K562 (cell line): ENCODE measurements around the gene SCLT1. TPM values are rescaled to one million over a fixed set of nuclear protein-coding genes. Genes with fewer than 3 reads are reported as not detected.
A peak's percentile ranks its signal among the peaks of the same experiment; 100 is the strongest.

Experiments used
- ATAC-seq: fragments of 200-7000 bp; cut with Tn5 transposase; 3 replicates; pipeline ENCODE4 v1.9.1; 2020; ENCODE audit warnings: moderate library complexity
- BruUV-seq: library from RNA; stranded (reverse); fragments of 400-500 nt; replicated peaks from 2 replicates; lab custom pipeline; 2021; lab: Mats Ljungman, UMichigan
- CTCF ChIA-PET: fragments of 300-600 bp; formaldehyde crosslinking; extraction: SDS; loops from one replicate; lab custom pipeline; 2021; ENCODE audit warnings: low intra/inter-chr PET ratio; lab: Yijun Ruan, JAX
- POLR2A ChIA-PET: fragments of 300-600, 350-650 bp; sonication (Branson Sonifier 250); formaldehyde crosslinking; extraction: SDS; loops from one replicate; lab custom pipeline; 2021; ENCODE audit warnings: antibody characterized with exemption, inconsistent platforms; lab: Yijun Ruan, JAX
- DNase-seq, 4 experiments: peaks; one replicate each; pipeline versions ENCODE4 v3.0.0 to v3.0.0-alpha.2; 2011 to 2018; ENCODE audit warnings: low spot score in 3 of 4, mixed read lengths in 3 of 4; ENCODE audit errors: extremely low read depth in 1 of 4
- FAIRE-seq: peaks from 2 replicates; lab custom pipeline; 2011; peaks lifted over from hg19 to GRCh38; lab: Jason Lieb, UNC
- H2AFZ ChIP-seq: 2 replicates; pipeline ENCODE4 v1.6.0; 2011; ENCODE audit warnings: low read depth, low read length, control low read depth, inconsistent platforms
- H3K27ac ChIP-seq: fragments of 200-600 bp; 3 replicates; pipeline ENCODE4 v1.8.0; 2011; ENCODE audit warnings: low read depth, mild to moderate bottlenecking, control low read depth, inconsistent platforms, low read length, moderate library complexity, mixed read lengths; ENCODE audit errors: extremely low read depth
- H3K27me3 ChIP-seq, 2 experiments: fragments of 300-600 bp in 1 of 2; 2 replicates in 1 of 2; 3 replicates in 1 of 2; pipeline versions ENCODE4 v1.6.0 to v1.8.0; 2011; ENCODE audit warnings: inconsistent platforms in 2 of 2, low read length in 2 of 2, mild to moderate bottlenecking in 1 of 2, mixed read lengths in 1 of 2, moderate library complexity in 1 of 2; ENCODE audit not compliant: control insufficient read depth in 2 of 2, insufficient read depth in 2 of 2
- H3K36me3 ChIP-seq: fragments of 300-600 bp; 3 replicates; pipeline ENCODE4 v1.8.0; 2011; ENCODE audit warnings: mild to moderate bottlenecking, low read length, inconsistent platforms; ENCODE audit not compliant: control insufficient read depth, insufficient read depth
- H3K4me1 ChIP-seq, 2 experiments: fragments of 200-600 bp in 1 of 2; replicated peaks in 1 of 2; 2 replicates in 1 of 2; 3 replicates in 1 of 2; pipeline versions ENCODE4 v1.5.1 to v1.8.0; 2011; ENCODE audit warnings: inconsistent platforms in 2 of 2, low read length in 2 of 2, mild to moderate bottlenecking in 1 of 2, mixed read lengths in 1 of 2, moderate library complexity in 1 of 2; ENCODE audit not compliant: control insufficient read depth in 2 of 2, insufficient read depth in 2 of 2
- H3K4me2 ChIP-seq: 2 replicates; pipeline ENCODE4 v1.6.1; 2011; ENCODE audit warnings: low read length, control low read depth, inconsistent platforms, mixed read lengths; ENCODE audit not compliant: insufficient read depth
- H3K4me3 ChIP-seq: fragments of 200-600 bp; sonication (generic), shearing (Covaris generic); 2 replicates; pipeline ENCODE4 v1.5.1; 2016; ENCODE audit warnings: control low read depth, inconsistent platforms
- H3K79me2 ChIP-seq: fragments of 200-600 bp; 3 replicates; pipeline ENCODE4 v1.8.0; 2011; ENCODE audit warnings: low read length, inconsistent platforms; ENCODE audit not compliant: control insufficient read depth, insufficient read depth
- H3K9ac ChIP-seq, 2 experiments: 2 replicates each; pipeline versions ENCODE4 v1.6.0 to v1.6.1; 2011; ENCODE audit warnings: low read depth in 2 of 2, low read length in 2 of 2, control low read depth in 1 of 2, inconsistent platforms in 1 of 2, mild to moderate bottlenecking in 1 of 2, mixed read lengths in 1 of 2; ENCODE audit not compliant: insufficient read depth in 1 of 2
- H3K9me1 ChIP-seq: one replicate; pipeline ENCODE4 v1.6.0; 2011; ENCODE audit warnings: inconsistent platforms, mild to moderate bottlenecking, low read length, moderate library complexity; ENCODE audit not compliant: control insufficient read depth, insufficient read depth
- H3K9me3 ChIP-seq: replicated peaks from 2 replicates; pipeline ENCODE4 v1.5.1; 2011; ENCODE audit warnings: low read depth, low read length, inconsistent platforms; ENCODE audit not compliant: control insufficient read depth, insufficient read depth
- H4K20me1 ChIP-seq: replicated peaks from 2 replicates; pipeline ENCODE4 v1.6.1; 2011; ENCODE audit warnings: low read length, inconsistent platforms, mixed read lengths; ENCODE audit not compliant: control insufficient read depth, insufficient read depth
- ARNT ChIP-seq, 2 experiments: fragments of 450-650 bp; IDR thresholded peaks; 2 replicates each; pipeline ENCODE4 v1.6.1; 2016; ENCODE audit warnings: mild to moderate bottlenecking in 1 of 2
- BCOR ChIP-seq: fragments of 450-650 bp; IDR thresholded peaks from 2 replicates; pipeline ENCODE4 v1.6.1; 2016
- C11orf30 ChIP-seq: fragments of 450-650 bp; IDR thresholded peaks from 2 replicates; pipeline ENCODE4 v1.6.1; 2016; ENCODE audit warnings: low read depth, mild to moderate bottlenecking
- GABPA ChIP-seq: fragments of 200-800 bp; sonication (Bioruptor generic); conservative IDR thresholded peaks from 2 replicates; pipeline ENCODE4 v1.6.1; 2016; ENCODE audit warnings: low read depth, missing genetic modification characterization, missing compliant biosample characterization
- HMG20B ChIP-seq: fragments of 250-450 bp; sonication (Bioruptor Pico); IDR thresholded peaks from 2 replicates; pipeline ENCODE4 v1.5.0; 2021; ENCODE audit warnings: mild to moderate bottlenecking
- KDM1A ChIP-seq, 2 experiments: fragments of 450-650 bp; IDR thresholded peaks; 2 replicates each; pipeline ENCODE4 v1.6.1; 2016; ENCODE audit warnings: mild to moderate bottlenecking in 2 of 2
- KLF1 ChIP-seq: fragments of 450-650 bp; IDR thresholded peaks from 2 replicates; pipeline ENCODE4 v1.6.1; 2016; ENCODE audit warnings: missing genetic modification characterization, missing compliant biosample characterization
- MAFF ChIP-seq: IDR thresholded peaks from 2 replicates; pipeline ENCODE4 v1.6.1; 2012; ENCODE audit warnings: low read length, improper control_type of control experiment
- MAFG ChIP-seq: fragments of 450-650 bp; conservative IDR thresholded peaks from 2 replicates; pipeline ENCODE4 v1.6.1; 2016; ENCODE audit warnings: missing genetic modification characterization, missing compliant biosample characterization
- NEUROD1 ChIP-seq: fragments of 150-350 bp; IDR thresholded peaks from 2 replicates; pipeline ENCODE4 v1.6.1; 2014; ENCODE audit warnings: borderline replicate concordance, low read length, low read depth; ENCODE audit not compliant: partially characterized antibody
- PHF8 ChIP-seq: fragments of 200-600 bp; sonication (generic); IDR thresholded peaks from 2 replicates; pipeline ENCODE4 v1.6.1; 2012; ENCODE audit warnings: mixed run types, mild to moderate bottlenecking, inconsistent platforms, low read length, moderate library complexity, borderline replicate concordance
- RBM25 ChIP-seq: fragments of 200-400 bp; formaldehyde crosslinking; IDR thresholded peaks from 2 replicates; pipeline ENCODE4 v1.6.1; 2018; ENCODE audit warnings: low read length, low read depth, moderate library complexity; ENCODE audit not compliant: severe bottlenecking
- RBM34 ChIP-seq: fragments of 200-400 bp; formaldehyde crosslinking; IDR thresholded peaks from 2 replicates; pipeline ENCODE4 v1.6.1; 2018; ENCODE audit warnings: low read length, borderline replicate concordance; ENCODE audit not compliant: insufficient read depth
- TFAM ChIP-seq: fragments of 250-450 bp; sonication (Bioruptor Pico); conservative IDR thresholded peaks from 2 replicates; pipeline ENCODE4 v1.5.0; 2021; ENCODE audit warnings: mild to moderate bottlenecking, moderate library complexity
- ZEB2 ChIP-seq: fragments of 450-650 bp; IDR thresholded peaks from 2 replicates; pipeline ENCODE4 v1.6.1; 2016
- ZNF146 ChIP-seq: IDR thresholded peaks from one replicate; pipeline ENCODE4 v1.6.1; 2018; ENCODE audit warnings: missing compliant biosample characterization; ENCODE audit not compliant: unreplicated experiment
- ZNF316 ChIP-seq: fragments of 450-650 bp; IDR thresholded peaks from 2 replicates; pipeline ENCODE4 v1.6.1; 2016
- WGBS: fragments of 100-300 bp; shearing (Covaris generic); methylation state at CpG from one replicate; pipeline ENCODE4 v1.1.6; 2016; ENCODE audit warnings: low coverage, mixed read lengths; ENCODE audit not compliant: insufficient coverage; ENCODE audit errors: missing lambda C conversion rate; 5-methylcytosine and 5-hydroxymethylcytosine counted together
- in situ Hi-C: fragments of 300-500 bp; cut with MboI; formaldehyde crosslinking; loops from 4 replicates; pipeline ENCODE4 v1.15.0; 2018; ENCODE audit warnings: inconsistent platforms, mixed read lengths
- intact Hi-C: fragments of 100-400 bp; cut with micrococcal nuclease; formaldehyde crosslinking; loops from 2 replicates; pipeline ENCODE4 v1.14.2; 2022
- polyA plus RNA-seq, 8 experiments: library from polyadenylated mRNA; depleted of rRNA in 4 of 8; stranded (reverse) in 5 of 8; unstranded in 3 of 8; fragments of >200 nt; fragmentation: Nextera tagmentation in 2 of 8; fragmentation: Illumina TruSeq in 1 of 8; extraction: Ambion mirVana in 2 of 8; extraction: Trizol in 1 of 8; gene quantifications; 2 replicates each; pipeline versions ENCODE4 v1.2.1 to v1.2.3, GENCODE V29; 2011 to 2014; ENCODE audit warnings: inconsistent platforms in 1 of 8, missing spikeins in 1 of 8
- total RNA-seq, 7 experiments: library from RNA; depleted of rRNA in 6 of 7; stranded (reverse); fragments of >200 nt in 6 of 7; fragmentation: Illumina TruSeq in 2 of 7; extraction: Trizol in 2 of 7; gene quantifications; 2 replicates each; pipeline versions ENCODE4 v1.2.1 to v1.2.3, GENCODE V29; 2011 to 2021; ENCODE audit warnings: low replicate concordance in 1 of 7
- TF ChIP-seq, protein P1 (sequence below): sonication (generic); formaldehyde crosslinking; IDR thresholded peaks from 2 replicates; pipeline ENCODE4 v1.8.1; 2023; ENCODE audit warnings: mild to moderate bottlenecking, missing genetic modification reagents

SCLT1 gene
- total and polyA plus RNA-seq, 9 of the 15 experiments (the other 6 are each of a cell fraction or from before 2014, with no cell fraction given) = 8.0 to 31.9 (median 24.2) TPM

DNA sequence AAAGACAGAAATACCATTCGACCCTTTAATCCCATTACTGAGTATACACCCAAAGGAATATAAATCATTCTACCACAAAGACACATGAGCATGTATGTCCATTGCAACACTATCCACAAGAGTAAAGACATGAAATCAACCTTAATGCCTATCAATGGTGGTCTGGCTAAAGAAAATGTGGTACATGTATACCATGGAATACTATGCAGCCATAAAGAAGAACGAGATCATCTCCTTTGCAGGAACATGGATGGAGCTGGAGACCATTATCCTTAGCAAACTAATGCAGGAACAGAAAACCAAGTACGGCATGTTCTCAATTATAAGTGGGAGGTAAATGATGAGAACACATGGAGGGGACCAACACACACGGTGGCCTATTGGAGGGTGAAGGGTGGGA is 7.9 kb downstream of the SCLT1 start:
- peaks cover 30% of the 10 kb centered on the region; the same call in 2 of the 3 replicates for H3K36me3 ChIP-seq
- intact Hi-C loops = no loop called here
- no peak for FAIRE-seq
- CTCF ChIA-PET = no interaction called here
- POLR2A ChIA-PET = no interaction called here
- DNase-seq = no peak
- no peak overlapping the region for H3K27ac ChIP-seq
- H3K79me2 ChIP-seq = peaks cover 83% of the 10 kb centered on the region
- H4K20me1 ChIP-seq = no peaks in the 10 kb centered on the region
- peaks cover 4% of the 10 kb centered on the region for H3K9me3 ChIP-seq
- no peaks in the 10 kb centered on the region for H3K27me3 ChIP-seq
- H3K4me2 ChIP-seq = no peak overlapping the region
- H3K9me1 ChIP-seq = no peaks in the 10 kb centered on the region
- no peak overlapping the region for H2AFZ ChIP-seq
- ATAC-seq = no peak
- 92% methylated on average over 4 of the region's 4 CpGs for WGBS
- no TSS peak for BruUV-seq
- TF ChIP-seq RBM25 = peak; percentile 55
- TF ChIP-seq GABPA (tag) = no peak
- TF ChIP-seq BCOR = peak; percentile 64; the same call in 1 of the 2 replicates
- no peak for TF ChIP-seq ARNT (IDR thresholded peaks at IDR 0.05)
- 0 out of 4 replicates have a peak, but pooled peaks of 1 of the 2 experiments have one; percentile 42 for TF ChIP-seq KDM1A (IDR thresholded peaks at IDR 0.05)
- TF ChIP-seq ZNF146 (CRISPR knock-in tag) = peak; percentile 92
- TF ChIP-seq ZEB2 = no peak
- in situ Hi-C loops = no loop called here
- no peaks in the 10 kb centered on the region; a peak in 1 of 5 replicates for H3K4me1 ChIP-seq
- H3K9ac ChIP-seq = no peak overlapping the region
- no peak overlapping the region for H3K4me3 ChIP-seq

DNA sequence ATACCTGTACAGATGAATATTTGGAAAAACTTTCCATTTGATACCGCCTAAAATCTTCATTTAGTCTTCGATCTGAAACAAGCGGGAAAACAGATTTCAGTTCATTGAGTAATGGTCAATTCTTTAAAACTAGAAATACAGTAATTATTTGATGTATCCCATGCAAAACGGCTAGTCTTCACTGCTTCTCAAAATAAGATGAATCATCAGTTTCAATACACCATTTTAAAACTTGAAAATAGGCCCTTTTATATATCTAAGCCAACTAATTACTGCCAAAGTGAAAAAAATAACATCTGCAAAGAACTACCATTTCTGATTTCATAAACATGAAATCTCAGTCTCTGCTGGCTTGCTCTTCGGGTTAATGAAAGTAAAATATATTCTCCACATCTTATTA is 11.0 kb downstream of the SCLT1 start:
- H3K4me3 ChIP-seq = no peak overlapping the region
- no peaks in the 10 kb centered on the region for H4K20me1 ChIP-seq
- peaks cover 58% of the 10 kb centered on the region for H3K79me2 ChIP-seq
- CTCF ChIA-PET = no interaction called here
- in situ Hi-C loops = no loop called here
- 99% methylated on average over 5 of the region's 5 CpGs for WGBS
- no peaks in the 10 kb centered on the region for H3K9me1 ChIP-seq
- no peak overlapping the region for H3K9ac ChIP-seq
- H3K36me3 ChIP-seq = peaks cover 54% of the 10 kb centered on the region
- no peak overlapping the region for H2AFZ ChIP-seq
- DNase-seq (no peak), FAIRE-seq (peak; percentile 19), ATAC-seq (no peak)
- H3K27me3 ChIP-seq = no peaks in the 10 kb centered on the region
- intact Hi-C loops = no loop called here
- POLR2A ChIA-PET = no interaction called here
- peaks cover 4% of the 10 kb centered on the region for H3K9me3 ChIP-seq
- H3K27ac ChIP-seq = no peak overlapping the region
- no TSS peak for BruUV-seq
- TF ChIP-seq HMG20B (CRISPR knock-in tag) (no peak), RBM34 (no peak), KLF1 (tag) (no peak), TFAM (CRISPR knock-in tag) (no peak), PHF8 (no peak), MAFG (tag) (0 out of 2 replicates have a peak, but pooled peaks have one; percentile 15), C11orf30 (peak; percentile 53; the same call in 1 of the 2 replicates), ZNF316 (peak; percentile 70), NEUROD1 (no peak), MAFF (peak; percentile 25; the same call in 1 of the 2 replicates)
- TF ChIP-seq, protein P1, sequence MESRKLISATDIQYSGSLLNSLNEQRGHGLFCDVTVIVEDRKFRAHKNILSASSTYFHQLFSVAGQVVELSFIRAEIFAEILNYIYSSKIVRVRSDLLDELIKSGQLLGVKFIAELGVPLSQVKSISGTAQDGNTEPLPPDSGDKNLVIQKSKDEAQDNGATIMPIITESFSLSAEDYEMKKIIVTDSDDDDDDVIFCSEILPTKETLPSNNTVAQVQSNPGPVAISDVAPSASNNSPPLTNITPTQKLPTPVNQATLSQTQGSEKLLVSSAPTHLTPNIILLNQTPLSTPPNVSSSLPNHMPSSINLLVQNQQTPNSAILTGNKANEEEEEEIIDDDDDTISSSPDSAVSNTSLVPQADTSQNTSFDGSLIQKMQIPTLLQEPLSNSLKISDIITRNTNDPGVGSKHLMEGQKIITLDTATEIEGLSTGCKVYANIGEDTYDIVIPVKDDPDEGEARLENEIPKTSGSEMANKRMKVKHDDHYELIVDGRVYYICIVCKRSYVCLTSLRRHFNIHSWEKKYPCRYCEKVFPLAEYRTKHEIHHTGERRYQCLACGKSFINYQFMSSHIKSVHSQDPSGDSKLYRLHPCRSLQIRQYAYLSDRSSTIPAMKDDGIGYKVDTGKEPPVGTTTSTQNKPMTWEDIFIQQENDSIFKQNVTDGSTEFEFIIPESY (CRISPR knock-in tag) = 0 out of 2 replicates have a peak, but pooled peaks have one; percentile 12
- H3K4me1 ChIP-seq = no peaks in the 10 kb centered on the region; a peak in 1 of 5 replicates
- no peak overlapping the region for H3K4me2 ChIP-seq
